OCI-LY3 (cell line): ENCODE measurements around the gene MRM2.

Source experiments
- H2AFZ ChIP-seq: fragments of 200-600, 300-600 bp; shearing (Covaris generic); 2 replicates; pipeline ENCODE4 v1.6.0; 2014; ENCODE audit warnings: antibody characterized with exemption, low read depth, low read length
- H3K27ac ChIP-seq: fragments of 200-600, 300-600 bp; sonication (generic); 2 replicates; pipeline ENCODE4 v1.5.1; 2014; ENCODE audit warnings: mild to moderate bottlenecking, low read length, moderate library complexity, mixed read lengths
- H3K27me3 ChIP-seq: fragments of 200-600, 300-600 bp; sonication (generic); 2 replicates; pipeline ENCODE4 v1.6.1; 2014; ENCODE audit warnings: low read depth, low read length, mixed read lengths
- H3K36me3 ChIP-seq: fragments of 200-600, 300-600 bp; sonication (generic); replicated peaks from 2 replicates; pipeline ENCODE3; 2014; ENCODE audit warnings: low read depth, low read length, mixed read lengths
- H3K4me1 ChIP-seq: fragments of 300-600, 200-600 bp; sonication (generic); 2 replicates; pipeline ENCODE4 v1.6.1; 2014; ENCODE audit warnings: low read length, mixed read lengths
- H3K4me2 ChIP-seq: fragments of 200-600, 300-600 bp; sonication (generic); 2 replicates; pipeline ENCODE4 v1.6.1; 2014; ENCODE audit warnings: low read length, mixed read lengths
- H3K4me3 ChIP-seq: fragments of 300-600, 200-600 bp; sonication (generic); 2 replicates; pipeline ENCODE4 v1.5.1; 2014; ENCODE audit warnings: antibody characterized with exemption, mild to moderate bottlenecking, low read length, moderate library complexity
- H3K79me2 ChIP-seq: fragments of 300-600, 200-600 bp; shearing (Covaris generic); 2 replicates; pipeline ENCODE4 v1.6.1; 2014; ENCODE audit warnings: mild to moderate bottlenecking, low read length, mixed read lengths
- H3K9ac ChIP-seq: fragments of 300-600, 200-600 bp; shearing (Covaris generic); 2 replicates; pipeline ENCODE4 v1.6.0; 2014; ENCODE audit warnings: mild to moderate bottlenecking, low read length, moderate library complexity
- H3K9me3 ChIP-seq: fragments of 200-600, 300-600 bp; shearing (Covaris generic); 2 replicates; pipeline ENCODE4 v1.6.1; 2014; ENCODE audit warnings: low read length, mixed read lengths; ENCODE audit not compliant: insufficient read depth
- H4K20me1 ChIP-seq: fragments of 200-600, 300-600 bp; sonication (generic); 2 replicates; pipeline ENCODE4 v1.6.1; 2016; ENCODE audit warnings: low read length, mixed read lengths; ENCODE audit not compliant: insufficient read depth
- EZH2phosphoT487 ChIP-seq: fragments of 200-600 bp; shearing (Covaris generic); IDR thresholded peaks from 2 replicates; pipeline ENCODE4 v1.6.1; 2018; ENCODE audit warnings: antibody characterized with exemption, mixed run types, low read depth
- TF ChIP-seq, protein P1 (sequence below): fragments of 200-600, 300-600 bp; sonication (generic); IDR thresholded peaks from 2 replicates; pipeline ENCODE4 v1.5.1; 2014; ENCODE audit warnings: antibody characterized with exemption, low read length, low read depth

MRM2 gene

DNA sequence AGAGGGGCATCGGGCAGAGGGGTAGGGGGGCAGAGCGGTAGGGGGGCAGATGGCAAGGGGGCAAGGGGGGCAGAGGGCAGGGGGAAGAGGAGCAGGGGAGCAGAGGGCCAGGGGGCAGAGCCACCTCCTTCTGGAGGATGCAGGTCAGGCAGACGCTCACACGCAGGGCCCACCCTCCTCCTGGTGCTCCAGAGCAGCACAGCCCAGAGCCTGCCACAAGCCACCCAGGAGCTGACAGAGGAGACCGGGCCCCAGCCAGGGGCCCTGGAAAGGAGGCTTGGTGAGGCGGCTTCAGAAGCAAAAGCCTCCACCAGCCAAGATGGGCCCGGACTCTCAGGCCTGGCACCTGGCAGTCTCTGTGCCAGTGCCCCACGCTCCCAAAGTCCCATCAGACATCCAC lies 22.4 kb downstream of the MRM2 start:
- Histone ChIP-seq H3K9me3 (no peaks in the 10 kb centered on the region), H3K27ac (no peak overlapping the region), H2AFZ (no peak overlapping the region), H3K79me2 (no peaks in the 10 kb centered on the region; the same call in 1 of the 2 replicates), H3K9ac (no peak overlapping the region), H3K4me2 (no peak overlapping the region), H3K36me3 (no peaks in the 10 kb centered on the region), H4K20me1 (no peaks in the 10 kb centered on the region), H3K27me3 (no peaks in the 10 kb centered on the region), H3K4me1 (no peaks in the 10 kb centered on the region), H3K4me3 (no peak overlapping the region)
- TF ChIP-seq EZH2phosphoT487: no peak
- TF ChIP-seq, protein P1, sequence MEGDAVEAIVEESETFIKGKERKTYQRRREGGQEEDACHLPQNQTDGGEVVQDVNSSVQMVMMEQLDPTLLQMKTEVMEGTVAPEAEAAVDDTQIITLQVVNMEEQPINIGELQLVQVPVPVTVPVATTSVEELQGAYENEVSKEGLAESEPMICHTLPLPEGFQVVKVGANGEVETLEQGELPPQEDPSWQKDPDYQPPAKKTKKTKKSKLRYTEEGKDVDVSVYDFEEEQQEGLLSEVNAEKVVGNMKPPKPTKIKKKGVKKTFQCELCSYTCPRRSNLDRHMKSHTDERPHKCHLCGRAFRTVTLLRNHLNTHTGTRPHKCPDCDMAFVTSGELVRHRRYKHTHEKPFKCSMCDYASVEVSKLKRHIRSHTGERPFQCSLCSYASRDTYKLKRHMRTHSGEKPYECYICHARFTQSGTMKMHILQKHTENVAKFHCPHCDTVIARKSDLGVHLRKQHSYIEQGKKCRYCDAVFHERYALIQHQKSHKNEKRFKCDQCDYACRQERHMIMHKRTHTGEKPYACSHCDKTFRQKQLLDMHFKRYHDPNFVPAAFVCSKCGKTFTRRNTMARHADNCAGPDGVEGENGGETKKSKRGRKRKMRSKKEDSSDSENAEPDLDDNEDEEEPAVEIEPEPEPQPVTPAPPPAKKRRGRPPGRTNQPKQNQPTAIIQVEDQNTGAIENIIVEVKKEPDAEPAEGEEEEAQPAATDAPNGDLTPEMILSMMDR: no peak

DNA sequence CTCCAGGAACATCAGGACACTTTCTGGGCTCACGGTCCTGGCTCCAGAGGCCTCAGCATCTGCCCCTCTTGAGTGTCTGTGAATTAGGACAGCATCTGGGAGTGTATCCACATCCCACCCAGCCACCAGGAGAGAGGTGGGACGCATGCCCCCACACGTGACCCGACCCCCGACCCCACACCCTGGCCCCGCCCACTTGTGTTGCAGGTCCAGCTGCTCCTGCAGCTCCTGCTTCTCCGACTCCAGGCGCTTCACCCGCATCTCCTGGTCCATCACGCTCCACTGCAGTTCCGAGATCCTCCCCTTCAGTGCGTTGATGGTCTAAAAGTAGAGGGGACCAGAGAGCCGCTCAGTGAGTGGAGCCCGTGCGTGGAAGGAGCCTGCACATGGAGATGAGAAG lies 22.9 kb downstream of the MRM2 start:
- H3K4me2 ChIP-seq: no peak overlapping the region
- TF ChIP-seq, protein P1: no peak
- TF ChIP-seq EZH2phosphoT487: no peak
- no peaks in the 10 kb centered on the region for H3K36me3 ChIP-seq
- no peak overlapping the region for H3K9ac ChIP-seq
- H3K9me3 ChIP-seq: no peaks in the 10 kb centered on the region
- no peaks in the 10 kb centered on the region for H3K4me1 ChIP-seq
- no peaks in the 10 kb centered on the region; the same call in 1 of the 2 replicates for H3K79me2 ChIP-seq
- H3K27me3 ChIP-seq: no peaks in the 10 kb centered on the region
- no peak overlapping the region for H3K27ac ChIP-seq
- H3K4me3 ChIP-seq: no peak overlapping the region
- no peak overlapping the region for H2AFZ ChIP-seq
- no peaks in the 10 kb centered on the region for H4K20me1 ChIP-seq

DNA sequence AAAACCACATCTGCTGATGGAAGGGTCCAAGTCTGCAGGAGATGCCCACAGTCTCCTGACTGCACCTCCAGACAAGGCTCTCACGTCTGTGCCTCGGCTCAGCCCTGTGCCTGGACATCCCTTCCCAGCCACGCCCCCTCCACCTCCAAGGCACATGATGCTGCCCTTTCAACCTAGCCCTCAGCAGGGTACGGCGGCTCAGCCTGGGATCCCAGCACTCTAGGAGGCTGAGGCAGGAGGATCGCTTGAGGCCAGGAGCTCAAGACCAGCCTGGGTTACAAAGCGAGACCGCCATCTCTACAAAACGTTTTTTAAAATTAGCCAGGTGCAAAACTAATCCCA lies 23.6 kb downstream of the MRM2 start:
- no peak overlapping the region for H3K27ac ChIP-seq
- H3K4me1 ChIP-seq: no peaks in the 10 kb centered on the region
- H4K20me1 ChIP-seq: no peaks in the 10 kb centered on the region
- H3K79me2 ChIP-seq: no peaks in the 10 kb centered on the region; the same call in 1 of the 2 replicates
- H3K36me3 ChIP-seq: no peaks in the 10 kb centered on the region
- no peak overlapping the region for H3K4me3 ChIP-seq
- no peak overlapping the region for H2AFZ ChIP-seq
- no peak overlapping the region for H3K9ac ChIP-seq
- TF ChIP-seq EZH2phosphoT487: no peak
- TF ChIP-seq, protein P1: no peak
- H3K9me3 ChIP-seq: no peaks in the 10 kb centered on the region
- no peaks in the 10 kb centered on the region for H3K27me3 ChIP-seq
- no peak overlapping the region for H3K4me2 ChIP-seq

DNA sequence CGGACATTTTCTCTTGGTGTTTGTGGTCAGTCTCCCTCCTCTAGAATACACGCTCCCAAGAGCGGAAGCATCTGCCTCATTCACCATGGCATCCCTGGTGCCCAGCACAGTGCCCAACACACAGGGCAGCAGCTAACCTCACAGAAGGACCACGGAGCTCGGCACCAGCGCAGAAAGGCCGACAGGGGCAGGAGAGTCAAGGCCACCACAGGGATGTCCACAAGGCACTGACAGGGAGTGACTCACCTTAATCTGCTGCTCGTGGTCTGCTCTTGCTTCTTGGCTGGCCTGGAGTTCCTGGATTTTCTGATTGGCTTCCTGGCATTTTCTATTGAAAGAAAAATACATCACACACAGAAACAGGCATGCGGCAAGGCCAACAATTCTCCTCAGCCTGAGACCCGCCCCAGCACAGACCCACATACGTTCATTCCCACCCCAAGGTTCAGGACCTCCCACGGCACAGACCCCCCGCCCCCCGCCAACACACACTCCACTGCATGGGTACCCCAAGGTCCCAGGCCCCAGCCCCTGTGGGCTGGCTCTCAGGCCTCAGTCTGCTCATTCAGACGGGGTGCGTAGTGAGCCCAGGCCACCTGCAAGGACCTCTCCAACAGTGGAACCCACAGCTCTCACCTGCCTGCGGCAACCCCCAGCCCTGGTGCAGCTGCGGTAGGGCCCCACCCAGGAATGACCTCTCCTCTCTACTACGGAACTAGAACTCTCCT lies 24.1 kb downstream of the MRM2 start:
- Histone ChIP-seq H3K27ac (no peak overlapping the region), H3K4me1 (no peaks in the 10 kb centered on the region), H3K4me2 (no peak overlapping the region), H2AFZ (no peak overlapping the region), H3K36me3 (no peaks in the 10 kb centered on the region), H4K20me1 (no peaks in the 10 kb centered on the region), H3K9ac (no peak overlapping the region), H3K79me2 (no peaks in the 10 kb centered on the region; the same call in 1 of the 2 replicates), H3K27me3 (no peaks in the 10 kb centered on the region), H3K9me3 (no peaks in the 10 kb centered on the region), H3K4me3 (no peak overlapping the region)
- no peak for TF ChIP-seq EZH2phosphoT487
- TF ChIP-seq, protein P1: no peak
